ENCODE measurements around the gene GFY. TPM values are rescaled to one million over a fixed set of nuclear protein-coding genes. Genes with fewer than 3 reads are reported as not detected.
A peak's percentile ranks its signal among the peaks of the same experiment; 100 is the strongest.

The GFY gene
- total and polyA plus RNA-seq, 9 of the 15 experiments (the other 6 are each of a cell fraction or from before 2014, with no cell fraction given) = 0.06 to 0.40 (median 0.19) TPM; not detected in 3

DNA sequence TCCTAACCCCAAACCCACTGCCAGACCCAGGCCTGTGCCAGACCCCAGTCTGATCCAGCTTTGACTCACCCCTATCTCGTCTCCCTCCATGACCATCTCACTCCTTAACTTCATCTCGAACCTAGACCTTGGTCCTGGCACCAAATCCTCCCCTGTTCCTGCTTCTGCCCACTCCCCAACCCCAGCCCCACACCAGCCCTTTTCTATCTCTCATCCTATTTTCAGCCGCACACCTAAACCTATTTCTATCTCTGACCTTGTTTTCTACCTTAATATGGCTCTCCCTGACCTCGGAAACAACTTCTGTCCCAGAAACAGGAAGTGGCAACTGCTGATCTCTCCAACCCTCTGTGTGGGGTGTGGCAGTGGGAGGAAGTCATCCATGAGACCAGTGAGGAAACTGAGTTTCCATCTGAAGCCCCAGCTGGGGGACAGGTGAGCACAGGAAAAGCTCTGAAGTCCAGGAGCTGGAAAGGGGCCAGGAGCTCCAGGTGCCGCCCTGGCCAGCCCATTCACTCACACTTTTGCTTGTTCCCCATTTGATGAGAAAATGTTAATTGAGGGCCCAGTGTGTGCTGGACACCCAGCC lies 15.7 kb upstream of the GFY start (continued):
- TF ChIP-seq, protein P1, sequence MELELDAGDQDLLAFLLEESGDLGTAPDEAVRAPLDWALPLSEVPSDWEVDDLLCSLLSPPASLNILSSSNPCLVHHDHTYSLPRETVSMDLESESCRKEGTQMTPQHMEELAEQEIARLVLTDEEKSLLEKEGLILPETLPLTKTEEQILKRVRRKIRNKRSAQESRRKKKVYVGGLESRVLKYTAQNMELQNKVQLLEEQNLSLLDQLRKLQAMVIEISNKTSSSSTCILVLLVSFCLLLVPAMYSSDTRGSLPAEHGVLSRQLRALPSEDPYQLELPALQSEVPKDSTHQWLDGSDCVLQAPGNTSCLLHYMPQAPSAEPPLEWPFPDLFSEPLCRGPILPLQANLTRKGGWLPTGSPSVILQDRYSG (tag; conservative IDR thresholded peaks at IDR 0.05; ENCODE audit: low read depth) = no peak
- TF ChIP-seq, protein P2, sequence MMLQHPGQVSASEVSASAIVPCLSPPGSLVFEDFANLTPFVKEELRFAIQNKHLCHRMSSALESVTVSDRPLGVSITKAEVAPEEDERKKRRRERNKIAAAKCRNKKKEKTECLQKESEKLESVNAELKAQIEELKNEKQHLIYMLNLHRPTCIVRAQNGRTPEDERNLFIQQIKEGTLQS (IDR thresholded peaks at IDR 0.05) = no peak
- TF ChIP-seq, protein P2 (CRISPR knock-in tag; conservative IDR thresholded peaks at IDR 0.05) = no peak
- TF ChIP-seq ZNF551 (CRISPR knock-in tag; IDR thresholded peaks at IDR 0.05) = no peak
- no peak for TF ChIP-seq ZNF764 (CRISPR knock-in tag; IDR thresholded peaks at IDR 0.05; ENCODE audit: low read depth)
- peak; percentile 48 for TF ChIP-seq TAF1 (IDR thresholded peaks at IDR 0.05; ENCODE audit: control insufficient read depth, extremely low read depth, insufficient read depth, low read length, severe bottlenecking)
- no peak for TF ChIP-seq ZNF695 (CRISPR knock-in tag; IDR thresholded peaks at IDR 0.05)
- no peak for TF ChIP-seq SMARCA4 (IDR thresholded peaks at IDR 0.05)
- no peak for TF ChIP-seq SAFB2 (IDR thresholded peaks at IDR 0.05; ENCODE audit: borderline replicate concordance, low read depth, low read length, severe bottlenecking)
- TF ChIP-seq, protein P3, sequence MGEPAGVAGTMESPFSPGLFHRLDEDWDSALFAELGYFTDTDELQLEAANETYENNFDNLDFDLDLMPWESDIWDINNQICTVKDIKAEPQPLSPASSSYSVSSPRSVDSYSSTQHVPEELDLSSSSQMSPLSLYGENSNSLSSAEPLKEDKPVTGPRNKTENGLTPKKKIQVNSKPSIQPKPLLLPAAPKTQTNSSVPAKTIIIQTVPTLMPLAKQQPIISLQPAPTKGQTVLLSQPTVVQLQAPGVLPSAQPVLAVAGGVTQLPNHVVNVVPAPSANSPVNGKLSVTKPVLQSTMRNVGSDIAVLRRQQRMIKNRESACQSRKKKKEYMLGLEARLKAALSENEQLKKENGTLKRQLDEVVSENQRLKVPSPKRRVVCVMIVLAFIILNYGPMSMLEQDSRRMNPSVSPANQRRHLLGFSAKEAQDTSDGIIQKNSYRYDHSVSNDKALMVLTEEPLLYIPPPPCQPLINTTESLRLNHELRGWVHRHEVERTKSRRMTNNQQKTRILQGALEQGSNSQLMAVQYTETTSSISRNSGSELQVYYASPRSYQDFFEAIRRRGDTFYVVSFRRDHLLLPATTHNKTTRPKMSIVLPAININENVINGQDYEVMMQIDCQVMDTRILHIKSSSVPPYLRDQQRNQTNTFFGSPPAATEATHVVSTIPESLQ (CRISPR knock-in tag; IDR thresholded peaks at IDR 0.05) = no peak
- peak; percentile 13 for TF ChIP-seq PHF20 (IDR thresholded peaks at IDR 0.05; ENCODE audit: partially characterized antibody)
- TF ChIP-seq, protein P4, sequence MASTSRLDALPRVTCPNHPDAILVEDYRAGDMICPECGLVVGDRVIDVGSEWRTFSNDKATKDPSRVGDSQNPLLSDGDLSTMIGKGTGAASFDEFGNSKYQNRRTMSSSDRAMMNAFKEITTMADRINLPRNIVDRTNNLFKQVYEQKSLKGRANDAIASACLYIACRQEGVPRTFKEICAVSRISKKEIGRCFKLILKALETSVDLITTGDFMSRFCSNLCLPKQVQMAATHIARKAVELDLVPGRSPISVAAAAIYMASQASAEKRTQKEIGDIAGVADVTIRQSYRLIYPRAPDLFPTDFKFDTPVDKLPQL (IDR thresholded peaks at IDR 0.05; ENCODE audit: extremely low read depth, insufficient read length) = no peak
- TF ChIP-seq PYGO2 (tag; IDR thresholded peaks at IDR 0.05) = no peak
- TF ChIP-seq, protein P5, sequence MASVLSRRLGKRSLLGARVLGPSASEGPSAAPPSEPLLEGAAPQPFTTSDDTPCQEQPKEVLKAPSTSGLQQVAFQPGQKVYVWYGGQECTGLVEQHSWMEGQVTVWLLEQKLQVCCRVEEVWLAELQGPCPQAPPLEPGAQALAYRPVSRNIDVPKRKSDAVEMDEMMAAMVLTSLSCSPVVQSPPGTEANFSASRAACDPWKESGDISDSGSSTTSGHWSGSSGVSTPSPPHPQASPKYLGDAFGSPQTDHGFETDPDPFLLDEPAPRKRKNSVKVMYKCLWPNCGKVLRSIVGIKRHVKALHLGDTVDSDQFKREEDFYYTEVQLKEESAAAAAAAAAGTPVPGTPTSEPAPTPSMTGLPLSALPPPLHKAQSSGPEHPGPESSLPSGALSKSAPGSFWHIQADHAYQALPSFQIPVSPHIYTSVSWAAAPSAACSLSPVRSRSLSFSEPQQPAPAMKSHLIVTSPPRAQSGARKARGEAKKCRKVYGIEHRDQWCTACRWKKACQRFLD (CRISPR knock-in tag; IDR thresholded peaks at IDR 0.05) = peak; percentile 88; the same call in 1 of the 2 replicates
- TF ChIP-seq, protein P6, sequence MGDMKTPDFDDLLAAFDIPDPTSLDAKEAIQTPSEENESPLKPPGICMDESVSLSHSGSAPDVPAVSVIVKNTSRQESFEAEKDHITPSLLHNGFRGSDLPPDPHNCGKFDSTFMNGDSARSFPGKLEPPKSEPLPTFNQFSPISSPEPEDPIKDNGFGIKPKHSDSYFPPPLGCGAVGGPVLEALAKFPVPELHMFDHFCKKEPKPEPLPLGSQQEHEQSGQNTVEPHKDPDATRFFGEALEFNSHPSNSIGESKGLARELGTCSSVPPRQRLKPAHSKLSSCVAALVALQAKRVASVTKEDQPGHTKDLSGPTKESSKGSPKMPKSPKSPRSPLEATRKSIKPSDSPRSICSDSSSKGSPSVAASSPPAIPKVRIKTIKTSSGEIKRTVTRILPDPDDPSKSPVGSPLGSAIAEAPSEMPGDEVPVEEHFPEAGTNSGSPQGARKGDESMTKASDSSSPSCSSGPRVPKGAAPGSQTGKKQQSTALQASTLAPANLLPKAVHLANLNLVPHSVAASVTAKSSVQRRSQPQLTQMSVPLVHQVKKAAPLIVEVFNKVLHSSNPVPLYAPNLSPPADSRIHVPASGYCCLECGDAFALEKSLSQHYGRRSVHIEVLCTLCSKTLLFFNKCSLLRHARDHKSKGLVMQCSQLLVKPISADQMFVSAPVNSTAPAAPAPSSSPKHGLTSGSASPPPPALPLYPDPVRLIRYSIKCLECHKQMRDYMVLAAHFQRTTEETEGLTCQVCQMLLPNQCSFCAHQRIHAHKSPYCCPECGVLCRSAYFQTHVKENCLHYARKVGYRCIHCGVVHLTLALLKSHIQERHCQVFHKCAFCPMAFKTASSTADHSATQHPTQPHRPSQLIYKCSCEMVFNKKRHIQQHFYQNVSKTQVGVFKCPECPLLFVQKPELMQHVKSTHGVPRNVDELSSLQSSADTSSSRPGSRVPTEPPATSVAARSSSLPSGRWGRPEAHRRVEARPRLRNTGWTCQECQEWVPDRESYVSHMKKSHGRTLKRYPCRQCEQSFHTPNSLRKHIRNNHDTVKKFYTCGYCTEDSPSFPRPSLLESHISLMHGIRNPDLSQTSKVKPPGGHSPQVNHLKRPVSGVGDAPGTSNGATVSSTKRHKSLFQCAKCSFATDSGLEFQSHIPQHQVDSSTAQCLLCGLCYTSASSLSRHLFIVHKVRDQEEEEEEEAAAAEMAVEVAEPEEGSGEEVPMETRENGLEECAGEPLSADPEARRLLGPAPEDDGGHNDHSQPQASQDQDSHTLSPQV (IDR thresholded peaks at IDR 0.05) = peak; percentile 80
- no peak for TF ChIP-seq ZNF431 (CRISPR knock-in tag; IDR thresholded peaks at IDR 0.05)
